ENCODE results near the gene PDE11A.

PDE11A gene

GRCh38 chr2:177894546-177894945 lies 178.0 kb downstream of the PDE11A start:
- in situ Hi-C loops (cut with HindIII; ENCODE audit: low sequenced_read_pairs) = no loop called here
- TF ChIP-seq, protein P1, sequence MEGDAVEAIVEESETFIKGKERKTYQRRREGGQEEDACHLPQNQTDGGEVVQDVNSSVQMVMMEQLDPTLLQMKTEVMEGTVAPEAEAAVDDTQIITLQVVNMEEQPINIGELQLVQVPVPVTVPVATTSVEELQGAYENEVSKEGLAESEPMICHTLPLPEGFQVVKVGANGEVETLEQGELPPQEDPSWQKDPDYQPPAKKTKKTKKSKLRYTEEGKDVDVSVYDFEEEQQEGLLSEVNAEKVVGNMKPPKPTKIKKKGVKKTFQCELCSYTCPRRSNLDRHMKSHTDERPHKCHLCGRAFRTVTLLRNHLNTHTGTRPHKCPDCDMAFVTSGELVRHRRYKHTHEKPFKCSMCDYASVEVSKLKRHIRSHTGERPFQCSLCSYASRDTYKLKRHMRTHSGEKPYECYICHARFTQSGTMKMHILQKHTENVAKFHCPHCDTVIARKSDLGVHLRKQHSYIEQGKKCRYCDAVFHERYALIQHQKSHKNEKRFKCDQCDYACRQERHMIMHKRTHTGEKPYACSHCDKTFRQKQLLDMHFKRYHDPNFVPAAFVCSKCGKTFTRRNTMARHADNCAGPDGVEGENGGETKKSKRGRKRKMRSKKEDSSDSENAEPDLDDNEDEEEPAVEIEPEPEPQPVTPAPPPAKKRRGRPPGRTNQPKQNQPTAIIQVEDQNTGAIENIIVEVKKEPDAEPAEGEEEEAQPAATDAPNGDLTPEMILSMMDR (IDR thresholded peaks at IDR 0.05; ENCODE audit: low read depth, low read length) = no peak
- no peak for DNase-seq (ENCODE audit: low read depth, low spot score)
- no peak overlapping the region for H3K4me3 ChIP-seq (ENCODE audit: low read depth, low read length)

- TF ChIP-seq, protein P1 (IDR thresholded peaks at IDR 0.05; ENCODE audit: low read depth, low read length) = no peak
- no peak overlapping the region for H3K4me3 ChIP-seq (ENCODE audit: low read depth, low read length)
- DNase-seq (ENCODE audit: low read depth, low spot score) = no peak
- in situ Hi-C loops (cut with HindIII; ENCODE audit: low sequenced_read_pairs) = no loop called here
Measured at GRCh38 chr2:177893880-177894279, 178.7 kb downstream of the PDE11A start.

GRCh38 chr2:177891533-177891932 lies 181.0 kb downstream of the PDE11A start:
- H3K4me3 ChIP-seq (ENCODE audit: low read depth, low read length) = no peak overlapping the region
- TF ChIP-seq, protein P1 (IDR thresholded peaks at IDR 0.05; ENCODE audit: low read depth, low read length) = no peak
- in situ Hi-C loops (cut with HindIII; ENCODE audit: low sequenced_read_pairs) = no loop called here
- DNase-seq (ENCODE audit: low read depth, low spot score) = no peak

GRCh38 chr2:177889818-177890460 lies 182.6 kb downstream of the PDE11A start:
- DNase-seq (ENCODE audit: low read depth, low spot score) = no peak
- in situ Hi-C loops (cut with HindIII; ENCODE audit: low sequenced_read_pairs) = no loop called here
- TF ChIP-seq, protein P1 (IDR thresholded peaks at IDR 0.05; ENCODE audit: low read depth, low read length) = no peak
- H3K4me3 ChIP-seq (ENCODE audit: low read depth, low read length) = no peak overlapping the region

- no peak overlapping the region for H3K4me3 ChIP-seq (ENCODE audit: low read depth, low read length)
- DNase-seq (ENCODE audit: low read depth, low spot score) = no peak
- TF ChIP-seq, protein P1 (IDR thresholded peaks at IDR 0.05; ENCODE audit: low read depth, low read length) = no peak
- in situ Hi-C loops (cut with HindIII; ENCODE audit: low sequenced_read_pairs) = no loop called here
Measured at GRCh38 chr2:177888581-177888980, 184.0 kb downstream of the PDE11A start.

DNA sequence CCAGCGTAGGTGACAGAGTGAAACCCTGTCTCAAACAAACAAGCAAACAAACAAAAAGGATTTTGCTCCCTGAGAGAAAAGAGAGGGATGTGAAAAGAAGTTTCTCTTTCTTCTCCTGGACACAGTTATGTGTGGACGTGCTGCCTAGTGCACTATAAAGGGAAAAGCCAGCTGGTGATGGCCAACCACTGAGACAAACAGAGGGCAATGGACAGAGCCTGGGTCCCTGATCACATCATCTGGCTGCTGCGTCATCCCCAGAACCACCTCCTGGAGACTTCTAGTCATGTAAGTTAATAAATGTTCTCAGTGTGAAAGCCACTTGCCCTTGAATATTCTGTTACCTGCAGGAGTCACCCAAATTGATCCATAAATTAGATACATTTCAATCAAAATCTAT lies 184.9 kb downstream of the PDE11A start:
- H3K4me3 ChIP-seq (ENCODE audit: low read depth, low read length) = no peak overlapping the region
- in situ Hi-C loops (cut with HindIII; ENCODE audit: low sequenced_read_pairs) = no loop called here
- DNase-seq (ENCODE audit: low read depth, low spot score) = no peak
- TF ChIP-seq, protein P1 (IDR thresholded peaks at IDR 0.05; ENCODE audit: low read depth, low read length) = no peak

Measured in astrocyte of the spinal cord (primary cell).